Tibial artery (tissue), 4 donors: ENCODE data around the gene VAV2.
A peak's percentile ranks its signal among the peaks of the same experiment; 100 is the strongest.

Experiments
- DNase-seq, 2 donors: peaks; one replicate each; pipeline ENCODE4 v3.0.0-alpha.2; 2019
- H3K27ac ChIP-seq, 2 donors: fragments of 200-600 bp; sonication (generic) in 1 of 2; 1 replicate in 1 of 2; 2 replicates in 1 of 2; pipeline ENCODE4 v1.5.1; 2018 to 2019; ENCODE audit warnings: mild to moderate bottlenecking in 1 of 2
- H3K27me3 ChIP-seq, 2 donors: fragments of 200-600 bp; sonication (generic) in 1 of 2; one replicate each; pipeline versions ENCODE4 v1.5.1 to v1.6.0; 2016 to 2019
- H3K36me3 ChIP-seq, 3 donors: fragments of 200-600 bp; sonication (generic) in 2 of 3; one replicate each; pipeline ENCODE4 v1.5.1; 2016 to 2019; ENCODE audit warnings: mild to moderate bottlenecking in 2 of 3
- H3K4me1 ChIP-seq, 4 donors: fragments of 200-600 bp; sonication (generic) in 2 of 4; 1 replicate in 3 of 4; 2 replicates in 1 of 4; pipeline ENCODE4 v1.5.1; 2016 to 2019
- H3K4me3 ChIP-seq, 2 donors: fragments of 200-600 bp; sonication (generic) in 1 of 2; 1 replicate in 1 of 2; 2 replicates in 1 of 2; pipeline ENCODE4 v1.5.1; 2018 to 2019; ENCODE audit warnings: mild to moderate bottlenecking in 2 of 2
- H3K9me3 ChIP-seq, 3 donors: fragments of 200-600 bp; sonication (generic) in 1 of 3; one replicate each; pipeline ENCODE4 v1.5.1; 2016 to 2019
- intact Hi-C: fragments of 100-400 bp; cut with DNase I; formaldehyde crosslinking; loops from one replicate; pipeline ENCODE4 v1.15.0; 2023; ENCODE audit warnings: low total_unique reads
- TF ChIP-seq, protein P1 (sequence below), 2 experiments: fragments of 200-600 bp in 1 of 2; fragments of 450-650 bp in 1 of 2; IDR thresholded peaks; one replicate each; pipeline ENCODE4 v1.5.1; 2017 to 2019; ENCODE audit warnings: antibody characterized with exemption in 2 of 2, mild to moderate bottlenecking in 1 of 2, moderate library complexity in 1 of 2

The VAV2 gene

GRCh38 chr9:133849110-133849670 is 142.9 kb downstream of the VAV2 start:
- H3K36me3 ChIP-seq = peaks cover 0 to 4% (median 0%) of the 10 kb centered on the region in 3 donors
- H3K9me3 ChIP-seq = no peaks in the 10 kb centered on the region
- TF ChIP-seq, protein P1, sequence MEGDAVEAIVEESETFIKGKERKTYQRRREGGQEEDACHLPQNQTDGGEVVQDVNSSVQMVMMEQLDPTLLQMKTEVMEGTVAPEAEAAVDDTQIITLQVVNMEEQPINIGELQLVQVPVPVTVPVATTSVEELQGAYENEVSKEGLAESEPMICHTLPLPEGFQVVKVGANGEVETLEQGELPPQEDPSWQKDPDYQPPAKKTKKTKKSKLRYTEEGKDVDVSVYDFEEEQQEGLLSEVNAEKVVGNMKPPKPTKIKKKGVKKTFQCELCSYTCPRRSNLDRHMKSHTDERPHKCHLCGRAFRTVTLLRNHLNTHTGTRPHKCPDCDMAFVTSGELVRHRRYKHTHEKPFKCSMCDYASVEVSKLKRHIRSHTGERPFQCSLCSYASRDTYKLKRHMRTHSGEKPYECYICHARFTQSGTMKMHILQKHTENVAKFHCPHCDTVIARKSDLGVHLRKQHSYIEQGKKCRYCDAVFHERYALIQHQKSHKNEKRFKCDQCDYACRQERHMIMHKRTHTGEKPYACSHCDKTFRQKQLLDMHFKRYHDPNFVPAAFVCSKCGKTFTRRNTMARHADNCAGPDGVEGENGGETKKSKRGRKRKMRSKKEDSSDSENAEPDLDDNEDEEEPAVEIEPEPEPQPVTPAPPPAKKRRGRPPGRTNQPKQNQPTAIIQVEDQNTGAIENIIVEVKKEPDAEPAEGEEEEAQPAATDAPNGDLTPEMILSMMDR (IDR thresholded peaks at IDR 0.05) = no peak
- no peak for DNase-seq
- no peak overlapping the region for H3K27ac ChIP-seq
- intact Hi-C loops = no loop called here
- H3K27me3 ChIP-seq = no peaks in the 10 kb centered on the region
- H3K4me3 ChIP-seq = no peak overlapping the region
- peaks cover 0 to 12% (median 0%) of the 10 kb centered on the region in 4 donors for H3K4me1 ChIP-seq

- Histone ChIP-seq H3K4me1 (peaks cover 0 to 12% (median 0%) of the 10 kb centered on the region in 4 donors), H3K9me3 (no peaks in the 10 kb centered on the region), H3K27ac (no peak overlapping the region), H3K27me3 (no peaks in the 10 kb centered on the region), H3K36me3 (peaks cover 0 to 4% (median 0%) of the 10 kb centered on the region in 3 donors), H3K4me3 (no peak overlapping the region)
- intact Hi-C loops = no loop called here
- TF ChIP-seq, protein P1 (IDR thresholded peaks at IDR 0.05) = no peak
- no peak for DNase-seq
Observed at GRCh38 chr9:133848471-133849109, 143.5 kb downstream of the VAV2 start.

- H3K27ac ChIP-seq = no peak overlapping the region
- TF ChIP-seq, protein P1 (IDR thresholded peaks at IDR 0.05) = no peak
- no peak for DNase-seq
- H3K4me1 ChIP-seq = peaks cover 0 to 12% (median 0%) of the 10 kb centered on the region in 4 donors
- intact Hi-C loops = no loop called here
- H3K27me3 ChIP-seq = no peaks in the 10 kb centered on the region
- no peak overlapping the region for H3K4me3 ChIP-seq
- no peaks in the 10 kb centered on the region for H3K9me3 ChIP-seq
- H3K36me3 ChIP-seq = peaks cover 0 to 4% (median 0%) of the 10 kb centered on the region in 3 donors
Observed at GRCh38 chr9:133846483-133847090, 145.5 kb downstream of the VAV2 start.

DNA sequence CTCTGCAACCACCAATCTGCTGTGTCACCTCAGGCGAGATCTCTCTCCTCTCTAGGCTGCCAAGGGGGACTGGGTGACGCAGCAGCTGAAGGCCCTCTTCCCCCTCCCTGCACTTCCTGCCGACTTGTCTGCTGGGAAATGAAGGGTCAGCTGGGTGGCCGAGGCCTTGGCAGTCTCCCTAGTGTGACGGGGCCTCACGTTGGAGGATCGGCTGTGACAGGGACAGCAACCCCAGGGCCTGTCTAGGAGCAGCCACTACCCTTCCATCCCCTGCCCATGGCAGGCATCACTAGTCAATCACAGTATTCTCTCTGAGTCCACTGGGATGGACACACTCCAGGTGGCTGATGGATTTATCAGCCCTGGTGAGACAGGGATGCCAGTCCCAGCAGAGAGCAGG is 146.7 kb downstream of the VAV2 start:
- Histone ChIP-seq H3K9me3 (no peaks in the 10 kb centered on the region), H3K4me3 (no peak overlapping the region), H3K27me3 (no peaks in the 10 kb centered on the region), H3K27ac (no peak overlapping the region), H3K36me3 (peaks cover 0 to 4% (median 0%) of the 10 kb centered on the region in 3 donors), H3K4me1 (peaks cover 0 to 12% (median 0%) of the 10 kb centered on the region in 4 donors)
- TF ChIP-seq, protein P1 (IDR thresholded peaks at IDR 0.05) = no peak
- peak; percentile 70 to 78 for DNase-seq
- intact Hi-C loops = no loop called here

- intact Hi-C loops = no loop called here
- Histone ChIP-seq H3K4me1 (peaks cover 0 to 12% (median 0%) of the 10 kb centered on the region in 4 donors), H3K27ac (no peak overlapping the region), H3K9me3 (no peaks in the 10 kb centered on the region), H3K36me3 (peaks cover 0 to 4% (median 0%) of the 10 kb centered on the region in 3 donors), H3K4me3 (no peak overlapping the region), H3K27me3 (no peaks in the 10 kb centered on the region)
- no peak for DNase-seq
- TF ChIP-seq, protein P1 (IDR thresholded peaks at IDR 0.05) = no peak
Observed at GRCh38 chr9:133844881-133845410, 147.2 kb downstream of the VAV2 start.
